ENCODE data around the gene MYADML2.

GRCh38 chr17:81921996-81922565, 25.0 kb downstream of the MYADML2 start:
- TF ChIP-seq, protein P1, sequence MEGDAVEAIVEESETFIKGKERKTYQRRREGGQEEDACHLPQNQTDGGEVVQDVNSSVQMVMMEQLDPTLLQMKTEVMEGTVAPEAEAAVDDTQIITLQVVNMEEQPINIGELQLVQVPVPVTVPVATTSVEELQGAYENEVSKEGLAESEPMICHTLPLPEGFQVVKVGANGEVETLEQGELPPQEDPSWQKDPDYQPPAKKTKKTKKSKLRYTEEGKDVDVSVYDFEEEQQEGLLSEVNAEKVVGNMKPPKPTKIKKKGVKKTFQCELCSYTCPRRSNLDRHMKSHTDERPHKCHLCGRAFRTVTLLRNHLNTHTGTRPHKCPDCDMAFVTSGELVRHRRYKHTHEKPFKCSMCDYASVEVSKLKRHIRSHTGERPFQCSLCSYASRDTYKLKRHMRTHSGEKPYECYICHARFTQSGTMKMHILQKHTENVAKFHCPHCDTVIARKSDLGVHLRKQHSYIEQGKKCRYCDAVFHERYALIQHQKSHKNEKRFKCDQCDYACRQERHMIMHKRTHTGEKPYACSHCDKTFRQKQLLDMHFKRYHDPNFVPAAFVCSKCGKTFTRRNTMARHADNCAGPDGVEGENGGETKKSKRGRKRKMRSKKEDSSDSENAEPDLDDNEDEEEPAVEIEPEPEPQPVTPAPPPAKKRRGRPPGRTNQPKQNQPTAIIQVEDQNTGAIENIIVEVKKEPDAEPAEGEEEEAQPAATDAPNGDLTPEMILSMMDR (IDR thresholded peaks at IDR 0.05; ENCODE audit: low read depth, low read length): no peak
- no peak for TF ChIP-seq EZH2phosphoT487 (IDR thresholded peaks at IDR 0.05; ENCODE audit: low read depth)
